Stimulated activated CD8-positive, alpha-beta memory T cell treated with anti-CD3 and anti-CD28 coated beads, Interleukin-4, amount 100 ng/mL, for 48 hours (primary cell): Measurements from ENCODE around the gene TTC7B.

Experiments used
- DNase-seq: peaks from one replicate; pipeline ENCODE4 v3.0.0-alpha.2; 2020

Gene TTC7B

GRCh38 chr14:90773705-90774104 is 42.5 kb downstream of the TTC7B start:
- no peak for DNase-seq

- no peak for DNase-seq
Measured at GRCh38 chr14:90773196-90773486, 43.1 kb downstream of the TTC7B start.

GRCh38 chr14:90767899-90768298 is 48.3 kb downstream of the TTC7B start:
- no peak for DNase-seq

- DNase-seq, result no peak
Measured at GRCh38 chr14:90760591-90761316, 55.5 kb downstream of the TTC7B start.

- no peak for DNase-seq
Measured at GRCh38 chr14:90760078-90760444, 56.2 kb downstream of the TTC7B start.

GRCh38 chr14:90759370-90760077 is 56.7 kb downstream of the TTC7B start:
- no peak for DNase-seq

GRCh38 chr14:90758959-90759358 is 57.3 kb downstream of the TTC7B start:
- DNase-seq, result no peak

GRCh38 chr14:90758028-90758889 is 58.0 kb downstream of the TTC7B start:
- DNase-seq, result peak; percentile 96

GRCh38 chr14:90757452-90757851 is 58.8 kb downstream of the TTC7B start:
- DNase-seq, result no peak

GRCh38 chr14:90756755-90757345 is 59.4 kb downstream of the TTC7B start:
- no peak for DNase-seq

- no peak for DNase-seq
Measured at GRCh38 chr14:90755661-90756304, 60.4 kb downstream of the TTC7B start.

GRCh38 chr14:90753456-90754005 is 62.7 kb downstream of the TTC7B start:
- no peak for DNase-seq

- DNase-seq, result no peak
Measured at GRCh38 chr14:90750701-90751100, 65.5 kb downstream of the TTC7B start.

- no peak for DNase-seq
Measured at GRCh38 chr14:90750191-90750590, 66.0 kb downstream of the TTC7B start.

GRCh38 chr14:90747909-90748308 is 68.3 kb downstream of the TTC7B start:
- DNase-seq, result no peak

- no peak for DNase-seq
Measured at GRCh38 chr14:90743826-90744225, 72.4 kb downstream of the TTC7B start.

- no peak for DNase-seq
Measured at GRCh38 chr14:90743425-90743824, 72.8 kb downstream of the TTC7B start.

- no peak for DNase-seq
Measured at GRCh38 chr14:90742729-90743128, 73.5 kb downstream of the TTC7B start.

GRCh38 chr14:90742252-90742651 is 74.0 kb downstream of the TTC7B start:
- no peak for DNase-seq

- no peak for DNase-seq
Measured at GRCh38 chr14:90741682-90741946, 74.6 kb downstream of the TTC7B start.

GRCh38 chr14:90740946-90741681 is 75.1 kb downstream of the TTC7B start:
- DNase-seq, result no peak

- no peak for DNase-seq
Measured at GRCh38 chr14:90740081-90740480, 76.1 kb downstream of the TTC7B start.
